Heart left ventricle (tissue), 16 donors: ENCODE data around the gene METTL17. TPM values are rescaled to one million over a fixed set of nuclear protein-coding genes. Genes with fewer than 3 reads are reported as not detected.
"Not testable (repeated sequence)": the region's sequence is repeated elsewhere in the genome, so short reads cannot be mapped to it uniquely, and the experiment has no call there.

Experiments
- ATAC-seq, 4 donors: fragments of 200-7000 bp; cut with Tn5 transposase; one replicate each; pipeline ENCODE4 v1.9.1; 2020 to 2022; ENCODE audit warnings: moderate library complexity in 4 of 4, mild to moderate bottlenecking in 3 of 4, moderate number of reproducible peaks in 1 of 4
- DNase-seq, 5 donors: peaks; one replicate each; pipeline ENCODE4 v3.0.0-alpha.2; 2020
- H3K27ac ChIP-seq, 12 donors: fragments of 200-600 bp; sonication (generic) in 4 of 12; one replicate each; pipeline versions ENCODE4 v1.5.0 to v1.8.0; 2016 to 2022; ENCODE audit warnings: mild to moderate bottlenecking in 2 of 12
- H3K27me3 ChIP-seq, 9 donors: fragments of 200-600 bp; sonication (generic) in 2 of 9; one replicate each; pipeline versions ENCODE4 v1.5.1 to v1.8.0; 2016 to 2022; ENCODE audit warnings: mild to moderate bottlenecking in 3 of 9
- H3K36me3 ChIP-seq, 9 donors: fragments of 200-600 bp; sonication (generic) in 2 of 9; one replicate each; pipeline versions ENCODE4 v1.5.0 to v1.8.0; 2018 to 2022; ENCODE audit warnings: mild to moderate bottlenecking in 2 of 9
- H3K4me1 ChIP-seq, 12 donors: fragments of 200-600 bp; sonication (generic) in 4 of 12; one replicate each; pipeline versions ENCODE4 v1.5.0 to v1.8.0; 2016 to 2022; ENCODE audit warnings: mild to moderate bottlenecking in 3 of 12
- H3K4me3 ChIP-seq, 12 donors: fragments of 200-600 bp; sonication (generic) in 4 of 12; one replicate each; pipeline versions ENCODE4 v1.5.0 to v1.8.0; 2017 to 2022; ENCODE audit warnings: mild to moderate bottlenecking in 9 of 12, moderate library complexity in 4 of 12
- H3K9me3 ChIP-seq, 12 donors: fragments of 200-600 bp; sonication (generic) in 4 of 12; one replicate each; pipeline versions ENCODE4 v1.5.0 to v1.8.0; 2016 to 2022; ENCODE audit warnings: mild to moderate bottlenecking in 1 of 12
- POLR2A ChIP-seq, 2 donors: fragments of 450-650 bp; IDR thresholded peaks; one replicate each; pipeline ENCODE4 v1.6.1; 2017; ENCODE audit warnings: antibody characterized with exemption in 2 of 2, mild to moderate bottlenecking in 2 of 2, moderate library complexity in 2 of 2
- WGBS, 4 donors: extraction: QIAGEN DNeasy Blood & Tissue Kit in 2 of 4; methylation state at CpG; one replicate each; pipeline versions ENCODE4 v1.1.5 to v1.1.7; 2013 to 2018; 5-methylcytosine and 5-hydroxymethylcytosine counted together
- intact Hi-C, 10 donors: fragments of 100-400 bp; cut with DNase I; formaldehyde crosslinking; loops; one replicate each; pipeline versions ENCODE4 v1.11.1 to v1.14.2; 2022
- polyA plus RNA-seq, 2 donors: library from polyadenylated mRNA; stranded (reverse); fragments of 200-250 nt; gene quantifications; one replicate each; pipeline ENCODE4 v1.2.3, GENCODE V29; 2013
- total RNA-seq, 9 donors: library from RNA; depleted of rRNA in 2 of 9; stranded (reverse); fragments of >200 nt in 2 of 9; fragmentation: NEBNext Ultra II Directional in 3 of 9; extraction: Animal tissue kit (Norgen Biotek cat#: 25700) in 3 of 9; gene quantifications; one replicate each; pipeline versions ENCODE4 v1.1.0 to v1.2.4, GENCODE V29; 2016 to 2023
- TF ChIP-seq, protein P1 (sequence below), 12 donors: fragments of 200-600 bp; sonication (generic) in 4 of 12; IDR thresholded peaks; one replicate each; pipeline versions ENCODE4 v1.5.0 to v1.8.0; 2018 to 2022; ENCODE audit warnings: antibody characterized with exemption in 12 of 12, mild to moderate bottlenecking in 5 of 12
- donor health status: ischemic (EF 13 %, LVEDD 7.1; RV severe dilation, severe dysfunction).
- donor health status: healthy with polysubstance abuse.
- donor health status: DM: no; HTN: yes; CAD: no.
- donor health status: DM: no; HTN: no; CAD: no.
- donor health status: ischemic (EF 25% LVEDD 6.9; RV normal size, moderate dysfunction).
- donor health status: ischemic (EF 25% LVEDD 5.7; RV mildly dilated, moderate dysfunction).
- donor health status: healthy.
- donor health status: DM: yes; HTN: yes; CAD: no.
- donor health status: ischemic (EF 35%, LVEDD 5.7; RV mildly dilated, moderate dysfunction).
- donor health status: nonischemic (EF 11% LVEDD 7.7; RV severe dilation, severe dysfunction).
- donor health status: DM: yes; HTN: yes; CAD: no.
- donor health status: PGD.
- donor health status: ischemic (EF 29% LVEDD 5.4; RV normal size, mild dysfunction).
- donor health status: nonischemic (EF 23%, LVEDD 6.1; RV moderate dilation, normal function).

METTL17 gene
- total and polyA plus RNA-seq, 11 donors = 31.3 to 59.5 (median 44.7) TPM

DNA sequence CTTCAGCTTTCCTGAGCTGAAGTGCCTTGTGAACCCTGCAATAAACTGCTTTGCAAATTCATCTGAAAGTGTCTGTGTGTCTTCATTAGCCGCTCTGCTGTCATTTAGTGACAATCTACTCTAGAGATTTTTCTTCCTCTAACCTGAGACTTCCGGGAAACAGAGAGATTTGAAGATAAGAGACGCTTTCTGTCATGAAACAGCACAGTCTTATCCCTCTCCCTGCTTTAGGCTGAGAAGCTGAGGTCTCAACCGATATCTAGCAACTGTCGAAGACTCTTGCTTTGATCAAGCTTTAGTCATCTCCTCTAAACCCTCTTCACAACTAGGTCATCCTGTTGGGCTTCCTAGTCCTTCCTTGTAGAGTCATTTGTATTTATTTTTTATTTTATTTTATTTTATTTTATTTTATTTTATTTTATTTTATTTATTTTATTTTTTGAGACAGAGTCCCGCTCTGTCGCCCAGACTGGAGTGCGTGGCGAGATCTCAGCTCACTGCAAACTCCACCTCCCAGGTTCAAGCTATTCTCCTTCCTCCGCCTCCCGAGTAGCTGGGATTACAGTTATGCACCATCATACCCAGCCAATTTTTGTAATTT, 33.3 kb upstream of the METTL17 start:
- Histone ChIP-seq H3K27ac (no peak overlapping the region), H3K36me3 (no peaks in the 10 kb centered on the region), H3K27me3 (peaks cover 0 to 6% (median 0%) of the 10 kb centered on the region in 9 donors), H3K4me1 (peaks cover 0 to 10% (median 0%) of the 10 kb centered on the region in 12 donors), H3K9me3 (no peaks in the 10 kb centered on the region), H3K4me3 (no peak overlapping the region)
- ATAC-seq (no peak), DNase-seq (no peak)
- TF ChIP-seq, protein P1, sequence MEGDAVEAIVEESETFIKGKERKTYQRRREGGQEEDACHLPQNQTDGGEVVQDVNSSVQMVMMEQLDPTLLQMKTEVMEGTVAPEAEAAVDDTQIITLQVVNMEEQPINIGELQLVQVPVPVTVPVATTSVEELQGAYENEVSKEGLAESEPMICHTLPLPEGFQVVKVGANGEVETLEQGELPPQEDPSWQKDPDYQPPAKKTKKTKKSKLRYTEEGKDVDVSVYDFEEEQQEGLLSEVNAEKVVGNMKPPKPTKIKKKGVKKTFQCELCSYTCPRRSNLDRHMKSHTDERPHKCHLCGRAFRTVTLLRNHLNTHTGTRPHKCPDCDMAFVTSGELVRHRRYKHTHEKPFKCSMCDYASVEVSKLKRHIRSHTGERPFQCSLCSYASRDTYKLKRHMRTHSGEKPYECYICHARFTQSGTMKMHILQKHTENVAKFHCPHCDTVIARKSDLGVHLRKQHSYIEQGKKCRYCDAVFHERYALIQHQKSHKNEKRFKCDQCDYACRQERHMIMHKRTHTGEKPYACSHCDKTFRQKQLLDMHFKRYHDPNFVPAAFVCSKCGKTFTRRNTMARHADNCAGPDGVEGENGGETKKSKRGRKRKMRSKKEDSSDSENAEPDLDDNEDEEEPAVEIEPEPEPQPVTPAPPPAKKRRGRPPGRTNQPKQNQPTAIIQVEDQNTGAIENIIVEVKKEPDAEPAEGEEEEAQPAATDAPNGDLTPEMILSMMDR (IDR thresholded peaks at IDR 0.05) = no peak
- no peak for TF ChIP-seq POLR2A (IDR thresholded peaks at IDR 0.05)
- intact Hi-C loops = no loop called here
- WGBS, 4 donors = 77 to 79% (median 78%) methylated on average over 11 of the region's 11 CpGs

DNA sequence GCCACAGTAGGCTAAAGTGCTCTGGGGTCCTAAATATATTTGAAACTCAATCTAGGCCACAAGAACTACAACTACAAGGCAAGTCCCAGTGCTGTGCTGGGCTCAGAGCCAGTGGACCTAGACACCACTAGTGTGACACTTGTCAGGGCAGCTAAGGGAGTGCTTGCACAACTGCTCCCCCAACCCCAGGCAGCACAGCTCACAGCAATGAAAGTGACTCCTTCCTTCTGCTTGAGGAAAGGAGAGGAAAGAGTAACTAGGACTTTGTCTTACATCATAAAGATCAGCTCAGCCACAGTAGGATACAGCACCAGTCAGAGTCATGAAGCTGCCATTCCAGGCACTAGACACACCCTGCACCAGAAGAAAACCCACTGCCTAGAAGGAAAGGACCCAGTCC, 30.8 kb upstream of the METTL17 start:
- H3K27ac ChIP-seq, intact Hi-C loops, H3K36me3 ChIP-seq, H3K4me3 ChIP-seq, DNase-seq, ATAC-seq, H3K4me1 ChIP-seq, H3K27me3 ChIP-seq, H3K9me3 ChIP-seq: not testable (repeated sequence)

DNA sequence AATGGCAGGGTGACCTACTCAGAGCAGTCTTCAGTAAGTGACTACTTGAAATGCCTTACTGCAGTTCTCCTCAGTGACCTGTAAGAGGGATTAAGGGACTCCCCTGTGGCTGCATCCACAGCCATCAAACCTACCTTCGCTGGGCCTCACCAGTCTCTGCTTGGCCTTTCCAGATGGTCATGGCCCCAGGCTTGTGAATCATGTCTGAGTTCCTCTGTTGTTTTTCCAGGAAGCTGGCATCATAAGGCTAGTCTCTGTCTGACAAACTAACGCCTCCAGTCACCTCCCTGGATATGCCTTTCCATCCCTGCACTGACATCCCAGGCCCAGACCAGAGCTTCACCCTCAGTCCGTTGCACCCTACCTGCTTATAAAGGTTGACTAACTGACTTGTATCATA, 20.4 kb upstream of the METTL17 start:
- WGBS, 4 donors = 89 to 97% (median 93%) methylated on average over 3 of the region's 3 CpGs
- no peak overlapping the region for H3K27ac ChIP-seq
- H3K27me3 ChIP-seq = no peaks in the 10 kb centered on the region
- intact Hi-C loops = loop anchor here in 2 of 10 donors (5.0 to 10.0 kb wide), 3 partner anchors 112 to 275 kb away; no protein-coding TSS in a partner anchor
- H3K4me3 ChIP-seq = no peak overlapping the region
- no peak for ATAC-seq
- no peak for DNase-seq
- H3K9me3 ChIP-seq = no peaks in the 10 kb centered on the region
- TF ChIP-seq, protein P1 (IDR thresholded peaks at IDR 0.05) = no peak
- TF ChIP-seq POLR2A (IDR thresholded peaks at IDR 0.05) = no peak
- no peaks in the 10 kb centered on the region for H3K36me3 ChIP-seq
- peaks cover 0 to 13% (median 5%) of the 10 kb centered on the region in 12 donors for H3K4me1 ChIP-seq

DNA sequence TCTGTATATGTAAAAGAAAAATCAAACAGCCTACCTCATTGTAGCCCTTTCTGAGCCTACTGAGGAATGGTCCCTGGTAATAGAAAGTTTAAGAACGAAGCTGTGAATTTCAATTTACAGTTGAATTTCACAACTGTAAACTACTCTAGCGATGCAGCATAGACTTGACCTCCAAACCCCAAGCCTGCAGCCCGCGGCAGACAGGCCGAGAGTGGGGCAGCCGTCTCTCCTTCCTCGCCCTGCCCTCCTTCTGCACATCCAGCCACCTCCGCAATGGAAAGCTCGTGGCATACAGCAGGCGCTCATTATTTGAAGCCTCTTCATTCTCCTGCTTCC, 19.2 kb upstream of the METTL17 start:
- Histone ChIP-seq H3K27me3 (no peaks in the 10 kb centered on the region), H3K9me3 (no peaks in the 10 kb centered on the region), H3K27ac (peak overlapping the region in 11 of 12 donors; percentile 14 to 83 (median 58)), H3K36me3 (no peaks in the 10 kb centered on the region), H3K4me3 (peak overlapping the region; percentile 43 to 73 (median 64)), H3K4me1 (peaks cover 0 to 13% (median 5%) of the 10 kb centered on the region in 12 donors)
- TF ChIP-seq, protein P1 (IDR thresholded peaks at IDR 0.05) = no peak
- no peak for TF ChIP-seq POLR2A (IDR thresholded peaks at IDR 0.05)
- DNase-seq = no peak
- intact Hi-C loops = loop anchor here in 9 of 10 donors (2.0 to 10.0 kb wide), 12 partner anchors 98 to 356 kb away; partner anchors contain the start of genes RNASE4 (in 2 of the 9) and ANG (in 1 of the 9)
- ATAC-seq = peak in 3 of 4 donors; percentile 3 to 32 (median 6)
- WGBS, 4 donors = 21 to 40% (median 28%) methylated on average over 10 of the region's 10 CpGs
